ACHN (cell line): ENCODE data around the gene FUT3.
A peak's percentile ranks its signal among the peaks of the same experiment; 100 is the strongest.

Source experiments
- DNase-seq: peaks from one replicate; pipeline ENCODE4 v3.0.0-alpha.2; 2015
- in situ Hi-C: cut with HindIII; loops from 2 replicates; pipeline ENCODE4 v1.10.0; 2017; ENCODE audit warnings: low sequenced_read_pairs, low pct_ligation_motif_present, low pct_unique_long_range_greater_than_20kb

FUT3 gene

GRCh38 chr19:5808120-5808816 is 43.0 kb downstream of the FUT3 start:
- no peak for DNase-seq
- in situ Hi-C loops, result no loop called here

DNA sequence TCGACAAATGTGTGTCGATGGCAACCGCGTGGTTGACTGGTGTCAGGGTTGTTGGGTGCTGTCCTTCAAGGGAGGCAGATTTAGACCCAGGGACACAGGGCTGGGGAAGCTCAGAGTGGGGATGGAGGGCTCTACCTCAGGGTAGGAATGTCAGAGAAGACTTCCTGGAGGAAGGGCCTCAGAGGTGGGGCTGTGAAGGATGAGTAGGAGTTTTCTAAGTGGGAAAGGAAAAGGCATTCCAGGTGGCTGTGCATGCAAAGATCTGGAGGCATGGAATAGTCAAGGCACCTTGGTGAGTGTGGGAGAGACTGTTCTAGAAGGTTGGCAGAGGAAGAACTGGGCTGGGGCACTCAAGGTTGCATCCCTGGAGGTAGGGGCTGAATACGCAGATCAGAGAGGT is 44.3 kb downstream of the FUT3 start:
- in situ Hi-C loops, result no loop called here
- no peak for DNase-seq

GRCh38 chr19:5806133-5806489 is 45.1 kb downstream of the FUT3 start:
- in situ Hi-C loops, result no loop called here

GRCh38 chr19:5805462-5806132 is 45.7 kb downstream of the FUT3 start:
- DNase-seq, result peak; percentile 66
- in situ Hi-C loops, result no loop called here

More at GRCh38 chr19:5806133-5806489, 45.1 kb downstream of the FUT3 start:
- no peak for DNase-seq

GRCh38 chr19:5804516-5805461 is 46.5 kb downstream of the FUT3 start, which contains the start of gene NRTN:
Gene NRTN, plus strand, starts transcription at chr19:5805067. Its CDS starts 19,099 bp downstream, at chr19:5824166.
- DNase-seq, result peak; percentile 14
- in situ Hi-C loops, result no loop called here

- in situ Hi-C loops, result no loop called here
- peak; percentile 88 for DNase-seq
Observed at GRCh38 chr19:5803752-5804515, 47.3 kb downstream of the FUT3 start.

DNA sequence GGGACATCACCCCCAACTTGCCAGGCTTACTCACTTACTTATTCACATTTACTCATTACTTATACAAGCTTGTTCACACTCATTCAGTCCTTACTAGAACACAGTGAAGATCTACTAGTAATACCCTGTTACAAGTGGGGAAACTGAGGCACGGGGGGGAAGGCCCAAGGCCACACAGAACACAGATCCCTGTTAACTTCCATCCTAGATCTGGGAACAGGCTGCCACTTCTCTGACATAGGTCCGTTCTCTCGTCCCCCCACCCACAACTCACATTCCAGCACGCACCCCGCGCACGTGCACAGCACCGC is 47.9 kb downstream of the FUT3 start:
- in situ Hi-C loops, result no loop called here
- no peak for DNase-seq

GRCh38 chr19:5801796-5802619 is 49.2 kb downstream of the FUT3 start:
- DNase-seq, result no peak
- in situ Hi-C loops, result no loop called here

DNA sequence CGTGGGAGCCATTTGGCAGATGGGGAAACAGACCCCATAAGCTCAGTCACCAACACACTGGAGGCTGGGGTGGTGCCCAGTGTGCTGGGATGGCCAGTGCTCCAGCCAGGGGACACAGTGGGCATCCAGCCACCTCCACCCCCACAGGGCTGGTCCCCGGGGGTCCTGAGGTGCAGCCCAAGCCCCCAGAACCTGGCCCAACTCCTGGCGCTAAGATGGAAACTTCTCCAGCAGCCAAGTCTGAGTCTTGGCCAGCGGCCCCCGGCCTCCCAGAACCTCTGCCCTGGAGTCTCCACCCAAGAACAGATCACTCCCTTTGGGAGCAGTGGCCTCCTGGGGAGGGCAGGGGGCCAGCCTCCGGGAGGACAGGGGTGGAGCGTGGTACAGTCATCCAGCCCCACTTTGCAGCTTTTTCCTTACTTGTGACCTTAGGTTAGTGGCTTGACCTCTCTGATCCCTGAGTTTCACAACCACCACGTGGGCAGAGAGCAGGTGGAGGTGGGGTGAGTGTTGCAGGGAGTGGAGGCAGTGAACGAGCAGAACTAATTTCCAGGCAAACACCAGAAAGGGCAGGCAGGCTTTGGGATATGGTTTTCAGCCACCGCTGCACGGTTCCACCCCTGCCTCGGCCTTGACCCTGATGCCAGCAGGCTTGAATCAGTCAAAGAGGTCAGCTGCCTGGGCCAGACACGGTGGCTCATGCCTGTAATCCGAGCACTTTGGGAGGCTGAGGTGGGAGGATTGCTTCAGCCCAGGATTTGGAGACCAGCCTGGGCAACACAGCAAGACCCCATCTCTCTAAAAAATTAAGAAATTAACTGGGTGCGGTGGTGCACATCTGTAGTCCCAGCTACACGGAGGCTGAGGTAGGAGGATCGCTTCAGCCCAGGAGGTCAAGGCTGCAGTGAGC is 50.6 kb downstream of the FUT3 start:
- in situ Hi-C loops, result no loop called here
- no peak for DNase-seq

DNA sequence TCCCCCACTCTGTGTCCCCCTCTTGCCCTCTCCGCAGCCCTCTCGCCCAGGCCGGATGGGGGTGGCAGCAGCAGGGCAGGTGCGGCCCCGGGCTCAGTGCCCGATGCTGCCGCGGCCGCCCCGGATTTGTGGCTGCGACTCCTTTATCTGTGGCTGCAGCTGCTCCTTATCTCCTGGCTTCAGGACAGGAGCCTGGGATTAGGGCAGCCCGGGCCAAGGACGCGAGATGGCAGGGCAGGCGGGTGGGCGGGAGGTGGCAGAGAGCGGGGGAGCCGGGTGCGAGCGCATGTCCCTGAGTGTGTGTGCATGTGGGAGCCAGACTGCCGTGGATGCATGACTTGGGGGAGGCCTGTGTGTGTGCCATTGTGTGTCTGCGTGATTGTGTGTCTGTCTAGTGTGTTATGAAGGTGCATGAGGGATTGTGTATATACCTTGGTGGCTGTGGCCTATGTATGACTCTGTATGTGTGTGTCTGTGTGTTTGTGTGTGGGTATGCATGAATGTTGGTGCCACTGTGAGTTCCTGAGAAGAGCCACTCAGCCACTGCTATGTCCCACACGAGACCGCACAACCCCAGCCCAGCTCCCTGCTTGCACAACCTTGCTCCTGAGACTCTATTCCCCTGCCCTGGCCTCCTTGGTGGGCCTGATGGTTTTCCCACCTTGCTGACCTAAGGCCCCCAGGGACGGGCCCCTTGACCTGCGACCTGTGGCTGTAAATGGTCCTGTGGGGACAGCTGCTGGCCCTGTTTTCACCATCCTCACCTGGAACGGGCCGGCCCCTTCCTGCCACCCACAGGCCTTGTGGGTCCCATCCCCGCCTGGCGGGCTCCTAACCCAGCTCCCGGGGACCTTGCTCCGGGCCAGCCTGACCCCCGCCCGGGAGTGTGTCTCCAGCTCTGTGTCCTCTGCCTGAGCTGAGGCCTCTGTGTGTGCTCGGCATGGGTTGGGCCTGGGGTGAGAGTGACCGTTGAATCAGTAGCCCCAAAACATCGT is 51.7 kb downstream of the FUT3 start:
- no peak for DNase-seq
- in situ Hi-C loops, result no loop called here

DNA sequence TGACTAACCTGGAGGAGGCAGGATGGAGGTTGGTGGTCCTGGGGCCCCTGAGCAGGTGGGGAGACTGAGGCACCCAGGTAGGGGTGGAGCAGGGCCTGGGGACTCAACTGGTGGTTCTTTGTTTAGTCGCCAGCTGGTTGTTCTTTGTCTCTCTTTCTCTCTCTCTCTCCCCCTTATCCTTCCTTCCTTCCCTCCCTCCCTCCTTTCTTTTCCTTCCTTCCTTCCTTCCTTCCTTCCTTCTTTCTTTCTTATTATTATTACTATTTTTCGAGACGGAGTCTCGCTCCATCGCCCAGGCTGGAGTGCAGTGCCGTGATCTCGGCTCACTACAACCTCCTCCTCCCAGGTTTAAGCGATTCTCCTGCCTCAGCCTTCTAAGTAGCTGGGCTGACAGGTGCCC is 53.0 kb downstream of the FUT3 start:
- in situ Hi-C loops, result no loop called here
- DNase-seq, result no peak

- no peak for DNase-seq
- in situ Hi-C loops, result no loop called here
Observed at GRCh38 chr19:5795382-5795919, 55.8 kb downstream of the FUT3 start.

DNA sequence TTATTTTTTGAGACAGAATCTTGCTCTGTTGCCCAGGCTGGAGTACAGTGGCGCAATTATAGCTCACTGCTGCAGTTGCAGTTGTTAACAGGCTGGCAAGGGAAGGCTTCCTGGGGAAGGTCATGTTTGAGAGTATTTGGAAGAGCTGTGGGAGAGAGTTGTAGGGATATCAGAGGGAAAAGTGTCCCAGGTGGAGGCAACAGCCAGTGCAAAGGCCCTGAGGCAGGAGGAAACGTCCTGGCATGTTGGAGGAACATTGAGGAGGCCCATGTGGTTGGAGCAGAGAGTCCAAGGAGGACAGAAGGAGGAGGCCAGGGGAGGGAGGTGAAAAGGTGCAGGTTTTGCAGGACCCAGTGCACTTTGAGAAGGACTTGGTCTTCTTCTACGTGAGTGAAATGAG is 58.1 kb downstream of the FUT3 start:
- DNase-seq, result no peak
- in situ Hi-C loops, result no loop called here
